OCI-LY3 (cell line): ENCODE results near the gene SPCS3.
A peak's percentile ranks its signal among the peaks of the same experiment; 100 is the strongest.

Experiments used
- H2AFZ ChIP-seq: fragments of 200-600, 300-600 bp; shearing (Covaris generic); 2 replicates; pipeline ENCODE4 v1.6.0; 2014; ENCODE audit warnings: antibody characterized with exemption, low read depth, low read length
- H3K27ac ChIP-seq: fragments of 200-600, 300-600 bp; sonication (generic); 2 replicates; pipeline ENCODE4 v1.5.1; 2014; ENCODE audit warnings: mild to moderate bottlenecking, low read length, moderate library complexity, mixed read lengths
- H3K27me3 ChIP-seq: fragments of 200-600, 300-600 bp; sonication (generic); 2 replicates; pipeline ENCODE4 v1.6.1; 2014; ENCODE audit warnings: low read depth, low read length, mixed read lengths
- H3K36me3 ChIP-seq: fragments of 200-600, 300-600 bp; sonication (generic); replicated peaks from 2 replicates; pipeline ENCODE3; 2014; ENCODE audit warnings: low read depth, low read length, mixed read lengths
- H3K4me1 ChIP-seq: fragments of 300-600, 200-600 bp; sonication (generic); 2 replicates; pipeline ENCODE4 v1.6.1; 2014; ENCODE audit warnings: low read length, mixed read lengths
- H3K4me2 ChIP-seq: fragments of 200-600, 300-600 bp; sonication (generic); 2 replicates; pipeline ENCODE4 v1.6.1; 2014; ENCODE audit warnings: low read length, mixed read lengths
- H3K4me3 ChIP-seq: fragments of 300-600, 200-600 bp; sonication (generic); 2 replicates; pipeline ENCODE4 v1.5.1; 2014; ENCODE audit warnings: antibody characterized with exemption, mild to moderate bottlenecking, low read length, moderate library complexity
- H3K79me2 ChIP-seq: fragments of 300-600, 200-600 bp; shearing (Covaris generic); 2 replicates; pipeline ENCODE4 v1.6.1; 2014; ENCODE audit warnings: mild to moderate bottlenecking, low read length, mixed read lengths
- H3K9ac ChIP-seq: fragments of 300-600, 200-600 bp; shearing (Covaris generic); 2 replicates; pipeline ENCODE4 v1.6.0; 2014; ENCODE audit warnings: mild to moderate bottlenecking, low read length, moderate library complexity
- H3K9me3 ChIP-seq: fragments of 200-600, 300-600 bp; shearing (Covaris generic); 2 replicates; pipeline ENCODE4 v1.6.1; 2014; ENCODE audit warnings: low read length, mixed read lengths; ENCODE audit not compliant: insufficient read depth
- H4K20me1 ChIP-seq: fragments of 200-600, 300-600 bp; sonication (generic); 2 replicates; pipeline ENCODE4 v1.6.1; 2016; ENCODE audit warnings: low read length, mixed read lengths; ENCODE audit not compliant: insufficient read depth
- EZH2phosphoT487 ChIP-seq: fragments of 200-600 bp; shearing (Covaris generic); IDR thresholded peaks from 2 replicates; pipeline ENCODE4 v1.6.1; 2018; ENCODE audit warnings: antibody characterized with exemption, mixed run types, low read depth
- TF ChIP-seq, protein P1 (sequence below): fragments of 200-600, 300-600 bp; sonication (generic); IDR thresholded peaks from 2 replicates; pipeline ENCODE4 v1.5.1; 2014; ENCODE audit warnings: antibody characterized with exemption, low read length, low read depth

The SPCS3 gene

DNA sequence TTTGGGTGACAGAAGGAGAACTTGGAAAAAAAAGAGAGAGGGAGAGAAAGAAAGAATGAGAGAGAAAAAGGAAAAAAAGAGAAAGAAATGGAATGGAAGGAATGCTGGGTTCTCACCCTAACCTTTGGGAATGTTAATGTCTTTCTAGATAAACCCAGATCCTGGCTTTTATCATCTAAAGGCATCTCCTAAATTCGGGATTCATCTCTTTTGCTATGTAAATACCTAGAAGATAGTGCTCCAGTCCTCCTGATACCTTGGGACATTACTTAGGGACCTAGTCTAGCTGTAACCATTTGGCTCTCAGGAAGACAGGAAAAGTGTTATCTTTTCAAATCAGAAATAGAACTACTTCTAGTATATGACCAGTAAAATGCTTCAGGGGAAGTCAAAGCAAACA, 15.8 kb upstream of the SPCS3 start:
- TF ChIP-seq, protein P1, sequence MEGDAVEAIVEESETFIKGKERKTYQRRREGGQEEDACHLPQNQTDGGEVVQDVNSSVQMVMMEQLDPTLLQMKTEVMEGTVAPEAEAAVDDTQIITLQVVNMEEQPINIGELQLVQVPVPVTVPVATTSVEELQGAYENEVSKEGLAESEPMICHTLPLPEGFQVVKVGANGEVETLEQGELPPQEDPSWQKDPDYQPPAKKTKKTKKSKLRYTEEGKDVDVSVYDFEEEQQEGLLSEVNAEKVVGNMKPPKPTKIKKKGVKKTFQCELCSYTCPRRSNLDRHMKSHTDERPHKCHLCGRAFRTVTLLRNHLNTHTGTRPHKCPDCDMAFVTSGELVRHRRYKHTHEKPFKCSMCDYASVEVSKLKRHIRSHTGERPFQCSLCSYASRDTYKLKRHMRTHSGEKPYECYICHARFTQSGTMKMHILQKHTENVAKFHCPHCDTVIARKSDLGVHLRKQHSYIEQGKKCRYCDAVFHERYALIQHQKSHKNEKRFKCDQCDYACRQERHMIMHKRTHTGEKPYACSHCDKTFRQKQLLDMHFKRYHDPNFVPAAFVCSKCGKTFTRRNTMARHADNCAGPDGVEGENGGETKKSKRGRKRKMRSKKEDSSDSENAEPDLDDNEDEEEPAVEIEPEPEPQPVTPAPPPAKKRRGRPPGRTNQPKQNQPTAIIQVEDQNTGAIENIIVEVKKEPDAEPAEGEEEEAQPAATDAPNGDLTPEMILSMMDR = no peak
- TF ChIP-seq EZH2phosphoT487 = no peak
- peaks cover 18% of the 10 kb centered on the region for H3K4me1 ChIP-seq
- H3K9me3 ChIP-seq = no peaks in the 10 kb centered on the region
- no peaks in the 10 kb centered on the region for H3K36me3 ChIP-seq
- H3K27me3 ChIP-seq = no peaks in the 10 kb centered on the region
- H3K4me3 ChIP-seq = no peak overlapping the region
- H3K4me2 ChIP-seq = no peak overlapping the region
- H4K20me1 ChIP-seq = no peaks in the 10 kb centered on the region
- H3K9ac ChIP-seq = no peak overlapping the region
- H3K27ac ChIP-seq = no peak overlapping the region
- no peaks in the 10 kb centered on the region for H3K79me2 ChIP-seq
- no peak overlapping the region for H2AFZ ChIP-seq

DNA sequence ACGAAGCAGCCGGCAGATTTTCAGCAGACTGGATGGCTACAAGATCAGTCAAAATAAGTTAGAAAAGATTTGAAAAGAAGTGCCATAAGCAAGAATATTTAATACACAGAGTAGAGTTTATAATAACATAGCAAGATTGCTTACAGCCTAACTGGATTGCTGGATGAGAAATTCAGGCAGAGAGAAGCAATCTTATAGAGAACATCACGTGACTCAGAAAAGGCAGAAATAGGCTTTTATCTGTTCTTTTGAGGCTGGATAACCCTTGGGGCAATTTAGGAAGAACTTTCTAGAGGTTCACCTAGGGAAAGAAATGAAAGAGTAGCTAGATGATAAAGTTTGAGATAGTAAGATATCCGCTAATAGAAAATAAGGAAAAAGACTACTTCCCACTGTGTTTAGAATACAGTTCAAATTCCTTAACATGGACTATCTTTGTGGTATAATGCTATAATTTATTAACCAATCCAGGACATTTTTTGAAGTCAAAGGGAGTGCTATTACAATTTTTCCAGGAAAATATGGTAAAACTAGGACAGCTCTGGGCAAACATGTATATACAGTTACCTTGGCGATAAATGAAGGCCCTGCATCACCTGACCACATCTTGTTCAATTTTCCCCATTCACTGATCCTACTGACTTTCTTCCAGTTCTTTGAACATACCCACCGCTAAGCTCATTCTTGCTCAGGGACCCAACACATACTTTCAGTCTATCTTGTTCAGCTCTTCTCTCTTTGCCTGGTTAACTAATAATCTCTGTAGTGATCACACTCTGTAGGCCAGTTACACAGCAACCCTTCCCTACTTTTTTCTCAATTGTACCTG, 12.7 kb upstream of the SPCS3 start:
- Histone ChIP-seq H3K4me1 (peaks cover 36% of the 10 kb centered on the region), H3K4me2 (no peak overlapping the region), H3K27me3 (no peaks in the 10 kb centered on the region), H3K36me3 (no peaks in the 10 kb centered on the region), H3K9ac (no peak overlapping the region), H3K4me3 (no peak overlapping the region), H3K79me2 (no peaks in the 10 kb centered on the region), H2AFZ (no peak overlapping the region), H4K20me1 (no peaks in the 10 kb centered on the region), H3K27ac (no peak overlapping the region), H3K9me3 (no peaks in the 10 kb centered on the region)
- TF ChIP-seq, protein P1 = no peak
- no peak for TF ChIP-seq EZH2phosphoT487

DNA sequence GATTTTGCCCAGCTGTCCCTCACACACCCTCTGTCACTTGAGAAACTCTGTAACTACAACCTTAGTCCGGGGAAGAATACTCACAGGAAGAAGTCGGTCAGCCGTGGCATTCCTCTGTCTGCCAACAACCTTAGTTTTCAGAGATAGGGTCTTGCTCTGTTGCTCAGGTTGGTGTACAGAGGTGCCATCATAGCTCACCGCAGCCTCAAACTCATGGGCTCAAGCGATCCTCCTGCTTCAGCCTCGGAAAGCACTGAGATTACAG, 12.2 kb upstream of the SPCS3 start:
- Histone ChIP-seq H3K4me2 (no peak overlapping the region), H4K20me1 (no peaks in the 10 kb centered on the region), H3K27ac (no peak overlapping the region), H3K79me2 (no peaks in the 10 kb centered on the region), H3K36me3 (no peaks in the 10 kb centered on the region), H3K9me3 (no peaks in the 10 kb centered on the region), H2AFZ (no peak overlapping the region), H3K4me3 (no peak overlapping the region), H3K9ac (no peak overlapping the region), H3K4me1 (peaks cover 36% of the 10 kb centered on the region), H3K27me3 (no peaks in the 10 kb centered on the region)
- TF ChIP-seq, protein P1 = no peak
- no peak for TF ChIP-seq EZH2phosphoT487

DNA sequence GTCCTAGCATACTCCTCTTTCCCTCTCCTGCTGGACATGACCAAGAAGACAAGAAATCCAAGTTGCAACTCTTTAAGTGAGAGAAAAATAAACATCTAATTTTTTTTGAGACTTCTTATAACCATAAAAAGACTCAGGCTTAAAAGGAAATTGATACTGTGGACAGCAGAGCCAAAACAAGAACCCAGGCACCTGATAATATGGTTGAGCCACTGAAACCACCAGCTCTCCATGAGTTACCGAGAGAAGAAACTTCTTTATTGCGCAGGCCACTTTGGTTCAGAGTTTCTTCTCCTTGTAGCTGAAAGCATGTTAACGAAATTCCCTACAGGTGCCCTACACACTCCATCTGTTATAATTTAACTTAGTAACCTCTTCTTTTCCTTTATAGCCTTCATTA, 11.3 kb upstream of the SPCS3 start:
- H3K4me2 ChIP-seq = peak overlapping the region; percentile 67
- H3K4me1 ChIP-seq = peaks cover 36% of the 10 kb centered on the region
- H3K27me3 ChIP-seq = no peaks in the 10 kb centered on the region
- no peaks in the 10 kb centered on the region for H3K79me2 ChIP-seq
- H3K4me3 ChIP-seq = peak overlapping the region; percentile 43
- H4K20me1 ChIP-seq = no peaks in the 10 kb centered on the region
- H3K9me3 ChIP-seq = no peaks in the 10 kb centered on the region
- peak overlapping the region; percentile 42 for H3K9ac ChIP-seq
- no peak for TF ChIP-seq EZH2phosphoT487
- TF ChIP-seq, protein P1 = no peak
- H3K27ac ChIP-seq = peak overlapping the region; percentile 71
- no peaks in the 10 kb centered on the region for H3K36me3 ChIP-seq
- H2AFZ ChIP-seq = 0 out of 2 replicates have a peak overlapping the region, but pooled peaks have one; percentile 8
